Endothelial cell of umbilical vein (primary cell): Measurements from ENCODE around the gene CDCA5.

Experiments
- CTCF ChIP-seq, 2 donors: IDR thresholded peaks; 1 replicate in 1 of 2; 2 replicates in 1 of 2; pipeline ENCODE4 v1.5.1; 2011; ENCODE audit warnings: low read length in 2 of 2, mild to moderate bottlenecking in 2 of 2, moderate library complexity in 2 of 2, control low read depth in 1 of 2, inconsistent platforms in 1 of 2, low read depth in 1 of 2; ENCODE audit not compliant: insufficient read depth in 1 of 2; ENCODE audit errors: extremely low read depth in 1 of 2
- EZH2 ChIP-seq: IDR thresholded peaks from 2 replicates; pipeline ENCODE4 v1.6.1; 2012; ENCODE audit warnings: borderline replicate concordance, low read depth, mild to moderate bottlenecking, moderate library complexity, low read length, inconsistent platforms; ENCODE audit not compliant: severe bottlenecking
- FOS ChIP-seq: IDR thresholded peaks from 2 replicates; pipeline ENCODE4 v1.6.1; 2011; ENCODE audit warnings: mild to moderate bottlenecking, low read length, moderate library complexity, borderline replicate concordance; ENCODE audit not compliant: insufficient read depth
- POLR2A ChIP-seq: IDR thresholded peaks from 2 replicates; pipeline ENCODE4 v1.6.1; 2012; ENCODE audit warnings: low read depth, mild to moderate bottlenecking, control low read depth, low read length

DNA sequence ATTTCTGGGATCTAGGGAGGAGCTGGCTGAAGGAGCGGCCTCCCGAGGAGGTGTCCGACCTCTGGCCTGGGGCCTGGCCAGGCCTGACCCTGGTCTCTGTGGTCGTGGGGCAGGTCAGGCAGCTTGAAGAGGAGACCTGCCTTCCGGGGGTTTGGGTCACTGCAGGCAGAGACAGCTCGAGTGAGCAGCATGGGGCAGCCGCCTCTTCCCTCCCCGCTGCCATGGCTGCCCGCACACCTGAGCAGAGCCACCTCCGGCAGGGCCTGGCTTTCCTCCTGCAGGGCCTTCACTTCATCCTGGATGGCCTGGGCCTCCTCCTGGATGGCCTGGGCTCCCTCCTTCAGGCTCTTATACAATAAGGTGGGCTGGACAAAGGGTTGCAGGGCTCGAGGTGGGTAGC, 17.5 kb downstream of the CDCA5 start:
- TF ChIP-seq CTCF (IDR thresholded peaks at IDR 0.05; ENCODE audit: extremely low read depth in 1 of 2, insufficient read depth in 1 of 2, low read depth in 1 of 2, low read length in 2 of 2), result no peak
- no peak for TF ChIP-seq POLR2A
- TF ChIP-seq EZH2, result no peak
- no peak for TF ChIP-seq FOS
